ENCODE measurements around the gene FLT1.

The FLT1 gene

GRCh38 chr13:28379371-28380083 is 115.4 kb downstream of the FLT1 start:
- no peak for DNase-seq (ENCODE audit: low spot score)

GRCh38 chr13:28376604-28377003 is 118.3 kb downstream of the FLT1 start:
- DNase-seq (ENCODE audit: low spot score): no peak

- DNase-seq (ENCODE audit: low spot score): no peak
Observed at GRCh38 chr13:28375250-28375930, 119.5 kb downstream of the FLT1 start.

GRCh38 chr13:28373810-28374209 is 121.1 kb downstream of the FLT1 start:
- no peak for DNase-seq (ENCODE audit: low spot score)

- no peak for DNase-seq (ENCODE audit: low spot score)
Observed at GRCh38 chr13:28370448-28370847, 124.5 kb downstream of the FLT1 start.

- no peak for DNase-seq (ENCODE audit: low spot score)
Observed at GRCh38 chr13:28358708-28359107, 136.2 kb downstream of the FLT1 start.

- no peak for DNase-seq (ENCODE audit: low spot score)
Observed at GRCh38 chr13:28357911-28358433, 137.0 kb downstream of the FLT1 start.

GRCh38 chr13:28357247-28357825 is 137.6 kb downstream of the FLT1 start:
- DNase-seq (ENCODE audit: low spot score): no peak

- no peak for DNase-seq (ENCODE audit: low spot score)
Observed at GRCh38 chr13:28356561-28357021, 138.3 kb downstream of the FLT1 start.

- DNase-seq (ENCODE audit: low spot score): no peak
Observed at GRCh38 chr13:28355822-28356371, 139.0 kb downstream of the FLT1 start.

GRCh38 chr13:28355046-28355821 is 139.7 kb downstream of the FLT1 start:
- no peak for DNase-seq (ENCODE audit: low spot score)

- no peak for DNase-seq (ENCODE audit: low spot score)
Observed at GRCh38 chr13:28353679-28354078, 141.2 kb downstream of the FLT1 start.

- DNase-seq (ENCODE audit: low spot score): no peak
Observed at GRCh38 chr13:28349907-28350654, 144.8 kb downstream of the FLT1 start.

GRCh38 chr13:28349371-28349770 is 145.6 kb downstream of the FLT1 start:
- DNase-seq (ENCODE audit: low spot score): no peak

GRCh38 chr13:28347456-28348371 is 147.2 kb downstream of the FLT1 start:
- no peak for DNase-seq (ENCODE audit: low spot score)

- no peak for DNase-seq (ENCODE audit: low spot score)
Observed at GRCh38 chr13:28346154-28346553, 148.8 kb downstream of the FLT1 start.

- no peak for DNase-seq (ENCODE audit: low spot score)
Observed at GRCh38 chr13:28344163-28344562, 150.8 kb downstream of the FLT1 start.

GRCh38 chr13:28342251-28342650 is 152.7 kb downstream of the FLT1 start:
- DNase-seq (ENCODE audit: low spot score): no peak

GRCh38 chr13:28340272-28340793 is 154.6 kb downstream of the FLT1 start:
- DNase-seq (ENCODE audit: low spot score): no peak

- DNase-seq (ENCODE audit: low spot score): no peak
Observed at GRCh38 chr13:28339419-28339818, 155.5 kb downstream of the FLT1 start.

All from HuH-7.5 (cell line).